HG02970 (cell line): ENCODE results near the gene CYP1A2.

Experiments used
- ATAC-seq: cut with Tn5 transposase; IDR thresholded peaks from one replicate; pipeline ENCODE4 v1.9.1; 2021; ENCODE audit warnings: mild to moderate bottlenecking, moderate library complexity, moderate number of reproducible peaks; ENCODE audit not compliant: unreplicated experiment, low FRiP score

CYP1A2 gene

DNA sequence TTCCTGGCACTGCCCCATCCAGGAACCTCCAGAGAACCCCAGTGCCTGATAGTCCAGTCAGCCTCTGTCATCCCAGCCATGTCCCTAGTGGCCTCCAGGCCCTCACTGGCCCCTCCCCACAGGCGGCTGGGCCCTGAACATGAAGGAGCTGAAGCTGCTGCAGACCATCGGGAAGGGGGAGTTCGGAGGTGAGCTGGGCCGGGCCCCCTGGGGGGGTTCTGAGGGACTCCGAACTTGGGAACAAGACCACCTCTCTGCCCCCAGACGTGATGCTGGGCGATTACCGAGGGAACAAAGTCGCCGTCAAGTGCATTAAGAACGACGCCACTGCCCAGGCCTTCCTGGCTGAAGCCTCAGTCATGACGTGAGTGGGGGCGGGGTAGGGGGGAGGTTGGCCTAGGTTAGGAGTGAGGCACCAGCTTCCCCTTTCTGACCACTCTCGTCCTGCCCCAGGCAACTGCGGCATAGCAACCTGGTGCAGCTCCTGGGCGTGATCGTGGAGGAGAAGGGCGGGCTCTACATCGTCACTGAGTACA, 52.0 kb downstream of the CYP1A2 start:
- no peak for ATAC-seq

DNA sequence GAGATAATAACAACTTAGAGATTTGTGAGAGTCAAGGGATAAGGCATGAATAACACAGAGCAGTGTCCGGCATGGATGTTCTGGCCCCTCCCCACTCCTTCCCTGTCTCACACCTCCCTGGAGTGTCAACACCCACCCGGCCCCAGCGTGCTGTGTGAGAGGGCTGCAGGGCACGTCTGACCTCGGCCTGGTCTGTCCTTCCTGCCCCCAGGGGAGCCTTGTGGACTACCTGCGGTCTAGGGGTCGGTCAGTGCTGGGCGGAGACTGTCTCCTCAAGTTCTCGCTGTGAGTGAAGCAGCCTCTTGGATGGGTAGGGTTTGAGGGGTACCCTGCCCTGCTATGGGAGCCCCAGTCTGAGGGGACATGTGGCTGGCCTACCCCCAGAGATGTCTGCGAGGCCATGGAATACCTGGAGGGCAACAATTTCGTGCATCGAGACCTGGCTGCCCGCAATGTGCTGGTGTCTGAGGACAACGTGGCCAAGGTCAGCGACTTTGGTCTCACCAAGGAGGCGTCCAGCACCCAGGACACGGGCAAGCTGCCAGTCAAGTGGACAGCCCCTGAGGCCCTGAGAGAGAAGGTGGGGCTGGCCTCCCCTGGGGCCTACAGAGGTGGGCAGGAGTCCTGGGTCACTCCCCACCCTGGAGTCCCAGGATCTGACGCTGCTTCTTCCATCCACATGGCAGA, 52.8 kb downstream of the CYP1A2 start:
- ATAC-seq, result no peak

DNA sequence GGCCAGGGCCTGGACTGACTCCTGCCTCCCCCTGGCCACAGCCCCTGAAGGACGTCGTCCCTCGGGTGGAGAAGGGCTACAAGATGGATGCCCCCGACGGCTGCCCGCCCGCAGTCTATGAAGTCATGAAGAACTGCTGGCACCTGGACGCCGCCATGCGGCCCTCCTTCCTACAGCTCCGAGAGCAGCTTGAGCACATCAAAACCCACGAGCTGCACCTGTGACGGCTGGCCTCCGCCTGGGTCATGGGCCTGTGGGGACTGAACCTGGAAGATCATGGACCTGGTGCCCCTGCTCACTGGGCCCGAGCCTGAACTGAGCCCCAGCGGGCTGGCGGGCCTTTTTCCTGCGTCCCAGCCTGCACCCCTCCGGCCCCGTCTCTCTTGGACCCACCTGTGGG, 53.6 kb downstream of the CYP1A2 start:
- no peak for ATAC-seq

DNA sequence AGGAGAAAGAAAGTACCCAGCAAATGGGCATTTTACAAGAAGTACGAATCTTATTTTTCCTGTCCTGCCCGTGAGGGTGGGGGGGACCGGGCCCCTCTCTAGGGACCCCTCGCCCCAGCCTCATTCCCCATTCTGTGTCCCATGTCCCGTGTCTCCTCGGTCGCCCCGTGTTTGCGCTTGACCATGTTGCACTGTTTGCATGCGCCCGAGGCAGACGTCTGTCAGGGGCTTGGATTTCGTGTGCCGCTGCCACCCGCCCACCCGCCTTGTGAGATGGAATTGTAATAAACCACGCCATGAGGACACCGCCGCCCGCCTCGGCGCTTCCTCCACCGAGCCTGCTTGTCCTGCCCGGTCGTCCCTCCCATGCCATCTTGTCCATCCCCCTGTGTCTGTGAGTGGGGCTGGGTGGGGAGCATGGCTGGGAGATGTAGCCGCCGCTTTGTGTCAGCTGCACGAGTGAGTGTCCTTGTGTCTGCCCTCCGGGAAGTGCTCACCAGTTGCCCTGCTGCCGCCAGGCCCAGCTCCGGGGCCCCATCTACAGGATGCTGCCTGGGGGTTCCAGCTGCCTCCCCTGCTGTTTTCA, 54.3 kb downstream of the CYP1A2 start:
- no peak for ATAC-seq

DNA sequence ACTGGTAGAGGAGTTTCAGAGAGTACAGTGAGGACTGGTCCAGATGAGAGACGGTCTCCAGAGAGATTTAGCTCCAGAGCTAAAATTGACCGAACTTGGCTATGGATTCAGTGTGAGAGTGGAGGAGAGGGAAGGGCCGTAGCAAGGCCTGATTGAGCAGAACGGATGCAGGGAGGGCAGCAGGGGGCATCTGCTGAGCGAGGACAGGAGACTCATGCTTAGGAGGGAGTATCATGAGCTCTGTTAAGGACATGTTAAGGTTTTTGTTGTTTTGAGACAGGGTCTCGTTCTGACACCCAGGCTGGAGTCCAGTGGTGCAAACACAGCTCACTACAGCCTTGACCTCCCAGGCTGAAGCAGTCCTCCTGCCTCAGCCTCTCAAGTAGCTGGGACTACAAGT, 56.3 kb downstream of the CYP1A2 start:
- ATAC-seq, result no peak
